Measurements from ENCODE around the gene PTPRD.
"Not testable (repeated sequence)": the region's sequence is repeated elsewhere in the genome, so short reads cannot be mapped to it uniquely, and the experiment has no call there.

PTPRD gene

DNA sequence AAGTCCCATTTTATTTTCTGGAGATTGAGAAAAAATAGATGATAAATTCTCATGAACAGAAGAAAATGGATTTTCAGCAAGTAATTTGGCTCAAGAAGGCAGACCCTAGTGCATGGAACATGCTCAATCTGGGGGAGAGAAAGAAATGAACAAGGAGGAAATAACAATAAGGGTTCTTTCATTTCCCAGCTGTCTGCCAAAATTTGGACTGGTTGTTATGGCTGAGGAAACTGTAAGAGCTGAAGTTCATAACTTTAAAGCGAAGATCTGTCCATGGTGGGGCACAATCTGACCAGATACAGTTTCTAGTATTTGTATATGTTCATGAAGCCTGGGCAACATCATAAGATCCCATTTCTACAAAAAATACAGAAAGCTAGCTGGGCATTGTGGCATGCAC is 1426.7 kb downstream of the PTPRD start:
- DNase-seq, result no peak

DNA sequence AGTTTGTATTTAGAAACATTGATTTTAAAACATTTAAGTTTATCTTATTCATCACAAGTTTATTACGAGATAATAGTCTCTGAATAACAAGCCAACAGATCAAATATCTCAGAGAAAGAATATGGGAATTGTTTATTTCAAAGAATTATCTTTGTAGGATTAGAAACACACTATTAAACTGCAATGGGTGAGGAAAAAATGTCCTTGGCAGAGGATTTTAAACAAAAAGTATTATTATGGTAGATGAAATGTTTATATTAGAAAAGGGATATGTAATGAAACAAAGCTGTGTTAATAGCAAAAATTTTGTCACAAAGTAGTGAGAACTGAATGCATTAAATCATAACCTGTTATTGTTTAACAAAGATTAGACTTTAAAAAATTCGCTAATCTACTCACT is 1430.4 kb downstream of the PTPRD start:
- DNase-seq, result no peak

DNA sequence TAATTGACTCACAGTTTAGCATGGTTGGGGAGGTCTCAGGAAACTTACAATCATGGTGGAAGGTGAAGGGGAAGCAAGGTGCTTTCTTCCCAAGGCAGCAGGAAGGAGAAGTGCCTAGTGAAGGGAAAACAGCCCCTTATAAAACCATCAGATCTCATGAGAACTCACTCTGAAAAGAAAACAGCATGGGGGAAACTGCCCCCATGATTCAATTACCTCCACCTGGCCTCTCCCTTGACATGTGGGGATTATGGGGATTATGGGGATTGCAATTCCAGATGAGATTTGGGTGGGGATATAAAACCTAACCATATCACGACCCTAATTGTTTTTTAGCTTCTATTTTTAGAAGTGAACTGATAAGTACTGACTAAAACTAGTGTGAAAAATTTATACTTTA is 1435.7 kb downstream of the PTPRD start:
- DNase-seq, result no peak

DNA sequence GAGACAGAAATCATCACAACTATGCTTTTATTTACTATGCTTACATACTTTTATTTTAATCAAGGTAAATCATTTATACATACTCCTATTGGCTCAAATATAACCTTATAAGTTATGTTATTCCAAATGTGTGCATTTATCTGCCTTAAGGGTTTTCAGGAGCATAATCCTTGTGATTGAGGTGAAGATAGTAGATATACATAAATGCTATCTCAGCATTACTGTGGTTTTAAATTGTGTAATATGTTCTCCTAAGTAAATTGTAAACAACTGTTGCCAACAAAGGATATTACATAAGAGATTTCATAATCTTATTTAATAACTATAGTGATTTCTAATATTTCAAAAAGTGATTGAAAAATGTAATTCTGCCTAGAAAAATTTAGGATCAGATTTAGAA is 1438.4 kb downstream of the PTPRD start:
- no peak for DNase-seq

DNA sequence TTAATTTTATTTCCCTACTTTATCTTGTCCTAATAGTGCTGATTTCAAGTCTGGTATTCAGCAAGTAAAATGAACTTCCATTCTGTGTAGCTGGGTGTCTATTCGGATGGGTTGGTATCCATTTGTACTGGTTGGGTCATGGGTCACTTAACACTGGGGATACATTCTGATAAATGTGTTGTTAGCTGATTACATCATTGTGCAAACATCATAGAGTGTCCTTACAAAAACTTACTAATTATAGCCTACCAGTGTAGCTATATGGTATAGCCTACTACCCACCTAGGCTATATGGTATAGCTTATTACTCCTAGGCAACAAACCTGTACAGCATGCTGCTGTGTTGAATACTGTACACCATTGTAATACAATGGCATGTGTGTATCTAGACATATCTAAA is 1439.5 kb downstream of the PTPRD start:
- no peak for DNase-seq

DNA sequence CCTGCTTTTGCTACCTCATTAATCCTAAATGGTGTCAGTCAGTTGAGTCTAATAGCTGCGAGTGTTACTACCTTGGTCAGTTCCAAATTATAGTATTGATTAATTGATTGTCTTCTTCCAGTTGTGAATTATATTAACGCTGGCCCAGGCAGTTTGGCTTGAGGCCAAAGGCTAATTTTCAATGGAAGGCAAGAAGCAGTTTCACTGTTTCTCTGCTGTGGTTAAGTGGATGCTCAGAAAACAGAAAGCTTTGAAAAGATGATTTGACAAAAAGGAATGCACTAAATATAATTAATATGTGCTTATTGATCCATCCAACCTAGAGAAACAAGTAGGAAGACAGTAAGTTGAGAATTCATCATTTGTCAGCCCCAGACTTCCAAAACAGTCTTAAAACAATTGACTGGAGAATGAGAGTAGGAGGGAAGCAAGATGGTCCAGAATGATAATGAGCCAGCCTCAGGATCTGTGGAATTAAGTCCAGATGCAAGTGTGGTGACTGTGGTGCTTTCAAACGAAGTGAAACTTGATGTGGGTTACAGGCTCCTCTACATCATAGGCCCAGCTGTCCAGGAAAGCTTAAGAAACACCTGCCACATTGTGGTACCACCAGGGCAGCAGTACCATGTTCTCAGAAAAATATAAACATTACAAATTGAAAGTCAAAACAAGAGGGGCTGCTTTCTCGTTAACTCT is 1442.2 kb downstream of the PTPRD start:
- no peak for DNase-seq

DNA sequence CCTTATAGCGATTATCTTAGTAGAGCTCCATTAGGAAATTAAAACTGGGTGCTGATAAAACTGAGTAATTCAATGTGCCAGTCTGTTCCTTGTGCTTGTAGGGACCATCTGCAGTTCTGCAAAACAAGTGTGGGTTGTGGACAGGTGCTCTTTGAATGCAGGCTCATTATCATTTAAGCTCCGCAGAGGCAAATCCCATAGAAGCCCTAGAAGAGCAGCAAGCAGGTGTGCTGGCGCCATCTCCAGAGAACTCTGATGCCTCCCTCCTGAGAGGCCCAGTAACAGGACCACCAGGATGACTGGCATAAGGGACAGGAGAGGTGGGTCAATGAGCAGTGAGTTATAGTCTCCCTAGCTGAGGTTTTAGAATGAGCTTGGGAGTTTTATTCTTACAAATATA is 1470.8 kb downstream of the PTPRD start:
- DNase-seq, result peak in 2 of 58 donors; percentile 1 to 5

DNA sequence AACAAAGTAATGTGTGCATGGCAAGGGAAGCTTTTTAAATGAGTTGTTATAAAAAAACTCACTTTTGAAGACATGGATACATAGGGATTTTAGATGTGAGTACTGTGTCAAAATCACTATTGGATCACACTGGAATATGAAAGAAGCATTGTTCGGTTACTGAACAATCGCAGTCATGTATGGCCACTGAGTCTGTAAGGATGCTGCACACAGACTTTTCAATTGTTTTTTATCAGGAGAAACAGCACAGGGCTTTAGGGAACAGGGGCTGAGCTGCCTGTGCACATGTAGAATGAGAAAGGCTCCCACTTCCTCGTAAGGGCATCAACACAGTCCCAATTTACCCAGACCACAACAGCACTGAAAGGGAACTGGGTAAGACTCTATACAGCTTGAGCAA is 1479.3 kb downstream of the PTPRD start:
- DNase-seq, result peak in 16 of 58 donors; percentile 1 to 77 (median 20)

DNA sequence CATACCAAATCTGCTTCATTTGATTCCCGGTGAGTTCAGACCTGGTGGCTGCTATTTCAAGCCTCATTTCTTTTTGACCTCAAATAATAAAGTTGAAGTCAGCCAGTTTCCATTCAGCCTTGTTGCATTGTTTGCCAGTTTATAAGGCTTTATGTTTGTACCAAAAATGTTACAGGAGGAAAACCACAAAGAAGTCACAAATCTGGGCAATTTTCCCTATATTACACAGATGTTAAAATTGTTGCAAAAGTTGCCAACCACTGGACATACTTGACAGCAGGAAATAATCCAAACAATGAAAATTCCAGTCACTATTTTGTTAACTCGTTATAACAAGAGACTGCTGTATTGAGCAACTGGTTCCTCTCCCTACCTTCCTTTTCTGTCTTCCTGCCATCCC is 1488.2 kb downstream of the PTPRD start:
- DNase-seq, result no peak

DNA sequence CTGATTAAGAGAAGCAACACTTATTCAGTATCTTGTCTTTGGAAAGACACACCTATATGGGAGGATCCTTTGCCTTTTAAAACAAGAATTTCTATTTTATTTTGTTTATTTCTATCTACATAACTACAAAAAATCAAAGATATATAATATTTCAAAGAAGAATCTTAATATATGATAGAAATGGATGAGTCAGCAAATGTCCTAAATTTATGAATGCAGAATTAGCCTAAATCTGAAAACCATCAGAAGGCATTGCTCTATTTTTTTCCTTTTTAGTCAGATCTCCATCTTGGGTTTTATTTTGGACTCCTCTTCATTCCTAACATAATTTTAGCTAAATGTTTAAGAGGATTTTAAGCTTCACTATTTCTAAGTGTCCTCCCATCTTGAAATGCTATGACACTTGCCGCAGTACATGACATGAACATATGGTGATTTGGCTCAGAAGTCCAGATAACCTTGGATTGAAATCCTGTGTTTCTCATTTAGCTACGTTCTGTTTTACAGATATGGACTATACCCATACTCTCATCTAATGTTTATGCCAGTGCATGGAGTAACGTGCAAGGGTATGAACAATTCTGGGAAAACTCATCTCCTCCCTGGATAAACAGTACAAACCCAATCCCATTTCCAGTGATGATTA is 1490.4 kb downstream of the PTPRD start:
- no peak for DNase-seq

DNA sequence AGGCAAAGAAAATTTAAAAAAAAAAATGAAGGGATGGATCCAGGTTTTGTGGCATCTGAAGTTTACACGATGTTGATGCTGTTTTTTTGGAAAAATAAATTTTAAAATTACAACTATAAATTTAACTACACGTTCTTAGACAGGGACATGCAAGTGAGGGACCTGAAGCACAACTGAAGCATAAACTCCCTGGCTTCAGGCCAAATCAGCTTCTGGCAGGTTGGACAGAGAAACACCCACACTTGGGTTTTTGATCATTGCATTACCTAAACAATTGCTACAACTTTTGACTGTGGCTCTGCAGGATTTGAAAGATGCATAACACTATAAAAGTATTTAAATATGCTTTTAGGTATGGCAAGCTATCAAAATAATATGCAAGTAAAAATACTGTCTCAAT is 1494.9 kb downstream of the PTPRD start:
- DNase-seq, result no peak

DNA sequence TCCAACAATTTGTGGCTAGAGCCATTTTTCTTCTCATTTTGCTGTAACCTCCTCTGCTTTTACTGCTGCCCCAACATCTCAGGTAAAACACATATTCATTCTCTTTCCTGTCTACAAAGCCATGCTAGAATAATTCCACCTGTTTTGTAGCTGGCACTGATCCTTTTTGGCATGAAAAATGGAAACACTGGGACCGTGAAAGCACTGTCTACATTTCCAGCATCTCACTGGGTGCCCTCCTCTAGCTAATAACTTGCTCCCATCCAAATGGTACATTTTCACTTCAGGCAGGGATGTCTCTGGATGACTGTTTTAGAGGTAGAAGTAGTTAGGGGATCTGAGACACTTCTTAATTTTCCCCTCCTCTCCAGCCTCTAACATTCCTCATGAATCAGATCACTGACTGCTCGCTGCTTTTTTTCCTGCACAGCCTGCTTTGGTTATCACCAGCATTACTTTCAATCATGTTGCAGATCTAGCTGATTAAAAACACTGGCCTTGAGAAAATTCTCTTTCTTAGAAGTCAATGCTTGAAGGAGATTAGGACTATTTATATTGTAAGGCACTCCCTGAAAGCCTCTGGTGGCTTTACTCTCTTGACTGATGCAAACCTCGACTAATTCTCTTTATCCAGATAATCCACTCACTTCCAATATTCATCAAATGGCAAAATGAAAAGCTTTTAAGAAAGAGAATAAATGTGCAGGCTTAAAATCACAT is 1500.6 kb downstream of the PTPRD start:
- no peak for DNase-seq

DNA sequence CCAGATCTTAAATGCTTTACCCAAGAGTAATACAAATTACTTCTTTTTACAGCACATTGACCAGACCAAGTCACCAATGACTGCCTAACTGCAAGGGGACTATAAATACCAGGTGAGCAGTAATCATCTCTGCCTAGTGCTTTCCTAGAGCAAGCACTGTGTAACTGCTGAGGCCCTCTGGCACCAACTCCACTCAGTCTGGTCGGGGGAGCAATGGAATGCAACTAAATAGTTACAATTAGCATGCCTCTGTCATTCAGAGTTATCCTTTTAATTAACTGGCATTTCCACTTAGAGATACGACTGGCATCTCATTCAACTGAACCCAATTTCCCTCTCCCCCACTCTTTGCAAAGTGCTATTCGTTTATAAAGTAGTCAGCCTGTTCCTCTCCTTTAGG is 1504.2 kb downstream of the PTPRD start:
- DNase-seq, result no peak

DNA sequence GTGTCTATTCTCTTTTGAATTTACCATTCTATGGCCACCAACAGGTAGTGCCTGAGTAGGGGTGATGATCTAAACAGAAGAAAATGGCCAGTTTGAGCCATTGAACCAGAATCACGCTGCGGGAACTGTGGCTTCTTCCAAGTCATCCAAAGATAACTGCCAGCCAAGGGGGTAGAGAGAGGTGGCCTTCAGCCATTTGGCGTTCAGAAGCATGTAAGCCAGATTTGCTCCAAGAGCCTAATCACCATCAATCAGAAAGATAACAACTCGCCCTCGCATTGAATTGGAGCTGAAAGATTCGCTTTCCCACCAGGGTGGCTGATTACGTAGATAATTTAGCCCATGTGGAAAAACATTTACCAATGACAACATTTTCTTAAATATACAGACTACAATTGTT is 1510.5 kb downstream of the PTPRD start:
- no peak for DNase-seq

DNA sequence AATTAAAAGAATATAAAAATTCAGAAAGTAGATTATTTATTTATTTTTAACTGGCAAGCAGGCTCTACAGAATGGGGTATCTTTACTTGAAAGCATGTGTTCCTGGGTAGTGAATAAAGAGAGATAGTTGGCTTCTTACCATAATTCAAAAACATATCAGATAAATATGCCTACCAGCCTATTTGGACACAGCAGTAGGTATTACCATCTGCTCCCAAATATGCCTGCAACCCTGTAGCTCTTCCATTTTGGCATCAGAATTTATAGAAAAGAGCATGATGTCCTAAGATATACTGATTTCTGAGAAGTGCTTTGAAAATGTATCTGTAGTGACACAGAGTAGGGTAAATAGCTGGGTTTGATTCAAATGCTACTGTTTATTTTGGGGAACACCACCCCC is 1512.7 kb downstream of the PTPRD start:
- peak in 2 of 58 donors; percentile 24 to 27 for DNase-seq

DNA sequence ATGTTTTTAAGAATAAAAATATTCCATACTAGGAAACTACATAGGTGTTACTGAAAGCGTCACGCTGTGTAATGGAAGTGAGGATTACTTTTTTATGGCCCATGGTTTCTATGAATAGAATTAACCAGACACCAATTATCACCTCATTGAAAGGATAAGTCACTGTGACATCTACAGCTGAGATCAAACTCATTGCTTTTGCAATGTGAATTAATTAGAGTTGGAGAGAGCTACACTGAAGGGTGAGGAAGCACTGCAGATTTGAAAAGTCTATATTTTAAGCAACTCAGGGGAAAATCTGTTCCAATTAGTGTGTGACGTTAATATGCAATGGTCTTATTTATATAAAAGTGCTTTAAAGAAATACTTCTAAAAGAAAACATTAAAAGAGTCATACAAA is 1513.2 kb downstream of the PTPRD start:
- no peak for DNase-seq

DNA sequence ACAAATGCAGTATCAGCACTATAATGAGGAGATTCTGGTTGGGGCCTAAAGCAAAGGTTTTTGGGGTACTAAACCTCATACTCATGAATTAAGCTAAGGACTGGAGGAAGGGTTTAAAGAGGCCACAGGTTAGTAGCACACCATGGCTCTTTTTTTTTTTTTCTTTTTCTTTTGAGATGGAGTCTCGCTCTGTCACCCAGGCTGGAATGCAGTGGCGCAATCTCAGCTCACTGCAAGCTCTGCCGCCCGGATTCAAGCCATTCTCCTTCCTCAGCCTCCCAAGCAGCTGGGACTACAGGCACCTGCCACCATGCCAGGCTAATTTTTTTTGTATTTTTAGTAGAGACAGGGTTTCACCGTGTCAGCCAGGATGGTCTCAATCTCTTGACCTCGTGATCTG is 1515.5 kb downstream of the PTPRD start:
- not testable (repeated sequence) for DNase-seq

DNA sequence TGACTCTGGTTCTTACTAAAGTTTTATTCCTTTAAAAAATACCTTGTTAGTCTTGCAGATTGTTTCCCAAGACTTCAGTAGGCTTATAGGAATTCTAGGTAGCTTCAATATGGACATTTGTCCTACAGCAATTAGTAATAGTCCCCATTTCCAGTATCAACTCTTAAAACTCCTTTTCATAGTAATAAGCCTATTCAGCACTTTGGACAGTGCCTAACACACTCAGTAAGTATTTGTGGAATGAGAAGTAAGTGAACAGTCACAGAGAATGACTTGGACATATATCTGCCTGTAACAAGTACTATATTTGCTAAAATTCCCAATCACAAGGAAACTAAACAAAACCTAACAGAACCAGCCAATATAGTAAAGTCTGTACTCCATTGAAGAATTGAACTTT is 1521.4 kb downstream of the PTPRD start:
- no peak for DNase-seq

DNA sequence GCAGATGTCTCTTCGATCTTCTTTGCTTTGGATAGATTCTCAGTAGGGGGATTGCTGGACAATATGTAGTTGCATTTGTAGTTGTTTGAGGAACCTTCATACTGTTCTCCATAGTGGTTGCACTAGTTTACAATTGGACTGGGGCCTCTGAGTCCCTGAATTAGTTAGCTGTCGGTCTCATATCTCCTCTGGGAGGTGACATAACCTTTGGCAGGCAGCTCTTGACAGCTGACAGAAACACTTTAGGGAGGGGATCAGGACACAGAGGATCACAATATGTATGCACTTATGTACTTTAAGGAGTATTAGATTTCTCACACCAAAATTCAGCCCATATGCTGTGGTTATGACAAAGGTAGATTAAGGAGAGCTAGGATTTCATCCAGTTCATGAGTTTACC is 1533.3 kb downstream of the PTPRD start:
- no peak for DNase-seq

DNA sequence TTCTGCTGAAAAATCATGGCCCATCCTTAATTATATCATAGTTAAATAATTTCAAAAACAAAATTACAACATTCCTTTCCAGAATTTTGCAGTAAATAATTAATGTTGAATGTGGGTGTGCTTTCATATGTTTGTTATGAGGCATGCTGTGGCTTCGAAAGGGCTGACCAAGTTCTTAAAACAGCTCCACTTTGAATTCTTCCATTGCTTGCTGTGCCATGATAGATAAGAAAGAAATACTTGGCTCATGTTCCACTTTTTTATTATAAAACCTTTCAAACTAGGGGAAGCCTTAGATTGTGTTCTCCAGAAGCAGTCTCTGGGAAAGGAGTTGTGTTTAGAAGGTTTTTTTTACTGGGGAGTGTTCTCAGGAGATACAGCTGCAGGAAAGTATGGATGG is 1534.5 kb downstream of the PTPRD start:
- DNase-seq, result no peak

DNA sequence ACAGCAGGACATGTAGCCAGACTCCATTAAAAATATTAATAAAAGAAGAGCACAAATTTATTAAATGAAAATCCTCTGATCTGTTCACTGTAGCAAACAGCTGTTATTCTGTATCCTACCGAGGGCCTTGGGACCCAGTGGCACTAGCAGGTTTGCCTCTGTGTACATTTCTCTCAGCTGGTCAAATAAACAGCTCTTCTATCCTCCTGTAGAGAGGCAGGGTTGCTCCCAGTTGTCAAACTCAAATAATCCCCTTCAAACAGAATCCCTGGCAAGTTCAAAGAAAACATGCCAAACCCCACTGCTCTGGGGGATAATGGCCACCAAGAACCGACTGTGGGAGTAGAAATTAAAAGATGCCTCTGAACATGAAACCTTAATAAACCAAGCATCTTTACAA is 1551.2 kb downstream of the PTPRD start:
- DNase-seq, result no peak

DNA sequence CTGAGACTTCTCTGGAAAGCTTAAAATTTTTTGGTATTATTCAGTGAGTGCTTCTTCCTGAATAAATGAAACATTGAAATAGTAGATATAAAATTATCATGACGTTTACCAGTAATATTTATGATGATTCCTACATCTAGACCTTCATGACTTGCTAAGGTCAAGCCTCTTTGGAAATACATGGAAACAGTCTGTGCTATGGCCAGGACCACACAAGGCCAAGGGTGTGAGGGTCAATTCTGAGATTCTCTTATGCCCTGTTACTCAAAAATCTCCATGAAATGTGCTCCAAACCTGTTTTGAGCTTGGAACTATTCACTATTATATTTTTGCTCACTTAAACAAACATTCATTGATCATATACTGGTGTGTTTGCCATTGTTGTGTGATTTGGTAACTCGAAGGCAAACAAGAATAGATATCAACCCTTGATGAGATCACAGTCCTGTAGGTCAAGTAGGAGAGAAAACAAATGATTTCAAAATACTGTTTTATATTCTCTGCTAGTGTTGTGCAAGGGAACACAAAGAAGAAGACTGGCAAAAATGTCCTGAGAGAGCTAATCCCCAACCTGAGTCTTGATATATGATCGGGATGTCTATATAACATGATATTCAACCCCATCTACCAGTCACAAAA is 1558.3 kb downstream of the PTPRD start:
- DNase-seq, result no peak

Measured in anterior cingulate cortex (tissue), 58 donors.